Esophagus mucosa (tissue), 1 donor: ENCODE results near the gene MTERF4. TPM values are rescaled to one million over a fixed set of nuclear protein-coding genes. Genes with fewer than 3 reads are reported as not detected.

Source experiments
- ATAC-seq: fragments of 200-7000 bp; cut with Tn5 transposase; one replicate; pipeline ENCODE4 v1.9.1; 2020
- total RNA-seq: library from RNA; stranded (reverse); gene quantifications from one replicate; pipeline ENCODE4 v1.2.4, GENCODE V29; 2023
- donor health status: DM: yes; HTN: yes; CAD: no.

MTERF4 gene
- total RNA-seq, 1 donor from 2014 or later, result 23.7 TPM

- ATAC-seq, result no peak
These were observed 52.1 kb downstream of the MTERF4 start for GRCh38 chr2:241049739-241050623.

- ATAC-seq, result no peak
These were observed 53.1 kb downstream of the MTERF4 start for GRCh38 chr2:241048949-241049343.

- no peak for ATAC-seq
These were observed 53.7 kb downstream of the MTERF4 start for GRCh38 chr2:241048149-241048948.

- ATAC-seq, result no peak
These were observed 54.7 kb downstream of the MTERF4 start for GRCh38 chr2:241047253-241048010.

Other genes with a start within 250 kb of the MTERF4 start
- not detected for gene AGXT, start 233.5 kb downstream of the MTERF4 start, total RNA-seq
- 148 TPM for gene MAB21L4, start 206.1 kb downstream of the MTERF4 start, total RNA-seq
- 0.12 TPM for gene CROCC2, start 196.0 kb downstream of the MTERF4 start, total RNA-seq
- 3.9 TPM for gene SNED1, start 103.7 kb downstream of the MTERF4 start, total RNA-seq
- 12.2 TPM for gene PASK, start 47.2 kb upstream of the MTERF4 start, total RNA-seq
- 74.7 TPM for gene PPP1R7, start 48.2 kb upstream of the MTERF4 start, total RNA-seq
- 0.12 TPM for gene ANO7, start 86.4 kb upstream of the MTERF4 start, total RNA-seq
- gene HDLBP, start 213.4 kb upstream of the MTERF4 start, total RNA-seq, result 320 TPM
- gene SEPTIN2, start 213.6 kb upstream of the MTERF4 start, total RNA-seq, result 177 TPM